ENCODE measurements around the gene LDHB.

DNA sequence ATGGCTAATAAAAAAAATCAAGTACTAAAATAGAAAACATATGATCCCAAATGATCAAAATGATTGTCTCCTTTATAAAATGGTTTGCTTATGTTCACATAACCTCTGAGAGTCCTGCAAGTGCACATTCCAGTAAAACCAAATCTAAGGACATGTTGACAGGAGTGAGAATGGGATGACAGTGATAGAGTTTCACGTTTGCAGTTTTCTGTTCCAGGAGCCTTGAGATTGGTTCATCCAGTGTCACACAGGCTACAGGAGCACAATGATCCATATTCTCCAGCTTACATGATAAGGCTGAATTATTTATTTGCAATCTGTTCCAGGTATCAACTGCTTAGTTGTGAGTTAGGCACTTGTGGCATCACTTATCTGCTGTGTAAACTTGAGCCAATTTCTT lies 51.5 kb downstream of the LDHB start:
- TF ChIP-seq CTCF (conservative IDR thresholded peaks at IDR 0.05; ENCODE audit: low read depth, low read length) (no peak), EZH2 (IDR thresholded peaks at IDR 0.05; ENCODE audit: low read length, unreplicated experiment) (no peak), EZH2phosphoT487 (IDR thresholded peaks at IDR 0.05; ENCODE audit: borderline replicate concordance, low read length) (no peak)
